NCI-H2107 treated with DMSO at 0.1 percent for 48 hours (cell line): Measurements from ENCODE around the gene MPEG1.

Experiments used
- DNase-seq: peaks from one replicate; lab custom pipeline; 2025; ENCODE audit not compliant: unreplicated experiment; lab: John Stamatoyannopoulos, UW

The MPEG1 gene

GRCh38 chr11:59191095-59191494 lies 21.6 kb downstream of the MPEG1 start:
- DNase-seq: no peak

- no peak for DNase-seq
Observed at GRCh38 chr11:59189986-59190385, 22.7 kb downstream of the MPEG1 start.

GRCh38 chr11:59188954-59189353 lies 23.8 kb downstream of the MPEG1 start:
- no peak for DNase-seq

GRCh38 chr11:59187587-59187986 lies 25.1 kb downstream of the MPEG1 start:
- DNase-seq: no peak

GRCh38 chr11:59187035-59187434 lies 25.7 kb downstream of the MPEG1 start:
- no peak for DNase-seq

GRCh38 chr11:59186130-59186594 lies 26.6 kb downstream of the MPEG1 start:
- DNase-seq: no peak

- DNase-seq: no peak
Observed at GRCh38 chr11:59185386-59185945, 27.3 kb downstream of the MPEG1 start.

GRCh38 chr11:59184691-59185339 lies 27.9 kb downstream of the MPEG1 start:
- no peak for DNase-seq

- DNase-seq: no peak
Observed at GRCh38 chr11:59183771-59184170, 29.0 kb downstream of the MPEG1 start.

GRCh38 chr11:59182457-59183151 lies 30.1 kb downstream of the MPEG1 start:
- DNase-seq: no peak

- no peak for DNase-seq
Observed at GRCh38 chr11:59181746-59182456, 30.8 kb downstream of the MPEG1 start.

GRCh38 chr11:59180907-59181306 lies 31.8 kb downstream of the MPEG1 start:
- no peak for DNase-seq

- no peak for DNase-seq
Observed at GRCh38 chr11:59180168-59180776, 32.5 kb downstream of the MPEG1 start.

- no peak for DNase-seq
Observed at GRCh38 chr11:59179121-59179520, 33.6 kb downstream of the MPEG1 start.

GRCh38 chr11:59178402-59178801 lies 34.3 kb downstream of the MPEG1 start:
- no peak for DNase-seq

- no peak for DNase-seq
Observed at GRCh38 chr11:59176330-59176729, 36.4 kb downstream of the MPEG1 start.

GRCh38 chr11:59175091-59175501 lies 37.6 kb downstream of the MPEG1 start:
- DNase-seq: no peak

- no peak for DNase-seq
Observed at GRCh38 chr11:59174664-59175033, 38.1 kb downstream of the MPEG1 start.

GRCh38 chr11:59173964-59174663 lies 38.6 kb downstream of the MPEG1 start:
- no peak for DNase-seq

- DNase-seq: no peak
Observed at GRCh38 chr11:59173080-59173963, 39.4 kb downstream of the MPEG1 start.
